Liver (tissue), 9 donors: Measurements from ENCODE around the gene NR6A1. TPM values are rescaled to one million over a fixed set of nuclear protein-coding genes. Genes with fewer than 3 reads are reported as not detected.

Source experiments
- DNase-seq: peaks from one replicate; pipeline ENCODE4 v3.0.0-alpha.2; 2017; ENCODE audit warnings: low spot score
- H3K27ac ChIP-seq, 2 donors: one replicate each; pipeline ENCODE4 v1.7.0; 2013; ENCODE audit warnings: inconsistent platforms in 2 of 2, low read length in 2 of 2, control low read depth in 1 of 2, low read depth in 1 of 2, mild to moderate bottlenecking in 1 of 2
- H3K27me3 ChIP-seq, 4 donors: one replicate each; pipeline versions ENCODE4 v1.6.1 to v1.7.0; 2013; ENCODE audit warnings: low read length in 3 of 4, inconsistent platforms in 1 of 4, mild to moderate bottlenecking in 1 of 4, moderate library complexity in 1 of 4; ENCODE audit not compliant: control insufficient read depth in 4 of 4, insufficient read depth in 4 of 4
- H3K36me3 ChIP-seq, 4 donors: one replicate each; pipeline versions ENCODE4 v1.6.1 to v1.7.0; 2013; ENCODE audit warnings: low read length in 3 of 4, mild to moderate bottlenecking in 3 of 4, low read depth in 1 of 4, moderate library complexity in 1 of 4; ENCODE audit not compliant: control insufficient read depth in 4 of 4, insufficient read depth in 3 of 4
- H3K4me1 ChIP-seq, 4 donors: one replicate each; pipeline versions ENCODE4 v1.6.1 to v1.7.0; 2013; ENCODE audit warnings: low read length in 3 of 4, mild to moderate bottlenecking in 3 of 4, moderate library complexity in 1 of 4; ENCODE audit not compliant: control insufficient read depth in 4 of 4, insufficient read depth in 4 of 4
- H3K4me3 ChIP-seq, 3 donors: one replicate each; pipeline versions ENCODE4 v1.6.1 to v1.7.0; 2013; ENCODE audit warnings: low read length in 3 of 3, control low read depth in 1 of 3, low read depth in 1 of 3, mild to moderate bottlenecking in 1 of 3
- H3K9ac ChIP-seq, 2 donors: one replicate each; pipeline ENCODE4 v1.7.0; 2013; ENCODE audit warnings: low read length in 2 of 2, mild to moderate bottlenecking in 2 of 2, moderate library complexity in 2 of 2, control low read depth in 1 of 2, low read depth in 1 of 2
- H3K9me3 ChIP-seq, 4 donors: one replicate each; pipeline versions ENCODE4 v1.6.1 to v1.7.0; 2013; ENCODE audit warnings: low read length in 3 of 4; ENCODE audit not compliant: control insufficient read depth in 4 of 4
- ATF3 ChIP-seq: IDR thresholded peaks from 2 replicates; pipeline ENCODE4 v1.6.1; 2016; ENCODE audit warnings: antibody characterized with exemption
- EGR1 ChIP-seq, 2 donors: IDR thresholded peaks; 2 replicates each; pipeline ENCODE4 v1.6.1; 2016 to 2018; ENCODE audit warnings: antibody characterized with exemption in 2 of 2, low read depth in 2 of 2
- FOXA1 ChIP-seq: IDR thresholded peaks from 2 replicates; pipeline ENCODE4 v1.6.1; 2016; ENCODE audit warnings: antibody characterized with exemption
- FOXA2 ChIP-seq: IDR thresholded peaks from 2 replicates; pipeline ENCODE4 v1.6.1; 2016; ENCODE audit warnings: antibody characterized with exemption
- GABPA ChIP-seq, 2 donors: IDR thresholded peaks in 1 of 2; conservative IDR thresholded peaks in 1 of 2; 2 replicates each; pipeline ENCODE4 v1.6.1; 2016; ENCODE audit warnings: antibody characterized with exemption in 2 of 2, mild to moderate bottlenecking in 1 of 2, moderate library complexity in 1 of 2
- HNF4G ChIP-seq: IDR thresholded peaks from 2 replicates; pipeline ENCODE4 v1.6.1; 2016; ENCODE audit warnings: antibody characterized with exemption
- NR2F2 ChIP-seq: IDR thresholded peaks from 2 replicates; pipeline ENCODE4 v1.6.1; 2016; ENCODE audit warnings: antibody characterized with exemption
- RAD21 ChIP-seq, 2 donors: IDR thresholded peaks; 2 replicates each; pipeline ENCODE4 v1.6.1; 2016; ENCODE audit warnings: antibody characterized with exemption in 2 of 2, mild to moderate bottlenecking in 2 of 2
- SP1 ChIP-seq: IDR thresholded peaks from 2 replicates; pipeline ENCODE4 v1.6.1; 2018; ENCODE audit warnings: antibody characterized with exemption, mild to moderate bottlenecking
- YY1 ChIP-seq: IDR thresholded peaks from 2 replicates; pipeline ENCODE4 v1.6.1; 2016; ENCODE audit warnings: antibody characterized with exemption, mild to moderate bottlenecking
- ZBTB33 ChIP-seq: IDR thresholded peaks from 2 replicates; pipeline ENCODE4 v1.6.1; 2016; ENCODE audit warnings: antibody characterized with exemption
- WGBS: extraction: QIAGEN DNeasy Blood & Tissue Kit; methylation state at CpG from one replicate; pipeline ENCODE4 v1.1.7; 2013; 5-methylcytosine and 5-hydroxymethylcytosine counted together
- polyA plus RNA-seq, 2 donors: library from polyadenylated mRNA; stranded (reverse) in 1 of 2; unstranded in 1 of 2; fragments of 200-250 nt in 1 of 2; fragments of >200 nt in 1 of 2; fragmentation: Nextera tagmentation in 1 of 2; extraction: Ambion mirVana in 1 of 2; gene quantifications; one replicate each; pipeline versions ENCODE4 v1.2.1 to v1.2.3, GENCODE V29; 2013 to 2015
- total RNA-seq, 2 donors: library from RNA; depleted of rRNA; stranded (reverse); fragments of >200 nt; gene quantifications; one replicate each; pipeline ENCODE4 v1.2.3, GENCODE V29; 2014
- TF ChIP-seq, protein P1 (sequence below): IDR thresholded peaks from 2 replicates; pipeline ENCODE4 v1.6.1; 2016; ENCODE audit warnings: antibody characterized with exemption, mild to moderate bottlenecking
- TF ChIP-seq, protein P2 (sequence below): fragments of 150-350 bp; IDR thresholded peaks from 2 replicates; pipeline ENCODE4 v1.5.1; 2017; ENCODE audit warnings: improper control_type of control experiment, low read depth, low read length; ENCODE audit not compliant: missing input control
- donor health status: healthy.
- donor health status: healthy.
- donor health status: healthy.
- donor health status: healthy.
- donor health status: healthy.

NR6A1 gene
- total and polyA plus RNA-seq, 4 donors, result 0.72 to 6.1 (median 2.1) TPM

- H3K4me1 ChIP-seq, result no peaks in the 10 kb centered on the region
- H3K9me3 ChIP-seq, result no peaks in the 10 kb centered on the region
- H3K9ac ChIP-seq, result no peak overlapping the region
- no peaks in the 10 kb centered on the region for H3K27me3 ChIP-seq
- DNase-seq, result no peak
- no peak overlapping the region for H3K27ac ChIP-seq
- no peaks in the 10 kb centered on the region for H3K36me3 ChIP-seq
- H3K4me3 ChIP-seq, result no peak overlapping the region
- 87% methylated on average over 13 of the region's 13 CpGs for WGBS
- no peak for TF ChIP-seq ATF3
- no peak for TF ChIP-seq FOXA1
- TF ChIP-seq EGR1 (IDR thresholded peaks at IDR 0.05; ENCODE audit: low read depth in 2 of 2), result no peak
- no peak for TF ChIP-seq NR2F2
- TF ChIP-seq, protein P1, sequence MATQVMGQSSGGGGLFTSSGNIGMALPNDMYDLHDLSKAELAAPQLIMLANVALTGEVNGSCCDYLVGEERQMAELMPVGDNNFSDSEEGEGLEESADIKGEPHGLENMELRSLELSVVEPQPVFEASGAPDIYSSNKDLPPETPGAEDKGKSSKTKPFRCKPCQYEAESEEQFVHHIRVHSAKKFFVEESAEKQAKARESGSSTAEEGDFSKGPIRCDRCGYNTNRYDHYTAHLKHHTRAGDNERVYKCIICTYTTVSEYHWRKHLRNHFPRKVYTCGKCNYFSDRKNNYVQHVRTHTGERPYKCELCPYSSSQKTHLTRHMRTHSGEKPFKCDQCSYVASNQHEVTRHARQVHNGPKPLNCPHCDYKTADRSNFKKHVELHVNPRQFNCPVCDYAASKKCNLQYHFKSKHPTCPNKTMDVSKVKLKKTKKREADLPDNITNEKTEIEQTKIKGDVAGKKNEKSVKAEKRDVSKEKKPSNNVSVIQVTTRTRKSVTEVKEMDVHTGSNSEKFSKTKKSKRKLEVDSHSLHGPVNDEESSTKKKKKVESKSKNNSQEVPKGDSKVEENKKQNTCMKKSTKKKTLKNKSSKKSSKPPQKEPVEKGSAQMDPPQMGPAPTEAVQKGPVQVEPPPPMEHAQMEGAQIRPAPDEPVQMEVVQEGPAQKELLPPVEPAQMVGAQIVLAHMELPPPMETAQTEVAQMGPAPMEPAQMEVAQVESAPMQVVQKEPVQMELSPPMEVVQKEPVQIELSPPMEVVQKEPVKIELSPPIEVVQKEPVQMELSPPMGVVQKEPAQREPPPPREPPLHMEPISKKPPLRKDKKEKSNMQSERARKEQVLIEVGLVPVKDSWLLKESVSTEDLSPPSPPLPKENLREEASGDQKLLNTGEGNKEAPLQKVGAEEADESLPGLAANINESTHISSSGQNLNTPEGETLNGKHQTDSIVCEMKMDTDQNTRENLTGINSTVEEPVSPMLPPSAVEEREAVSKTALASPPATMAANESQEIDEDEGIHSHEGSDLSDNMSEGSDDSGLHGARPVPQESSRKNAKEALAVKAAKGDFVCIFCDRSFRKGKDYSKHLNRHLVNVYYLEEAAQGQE, result no peak
- TF ChIP-seq HNF4G, result no peak
- TF ChIP-seq RAD21 (IDR thresholded peaks at IDR 0.05), result no peak
- no peak for TF ChIP-seq FOXA2
- TF ChIP-seq ZBTB33, result no peak
- no peak for TF ChIP-seq YY1
Measured at GRCh38 chr9:124799274-124800006, 28.3 kb upstream of the NR6A1 start.

- H3K4me1 ChIP-seq, result no peaks in the 10 kb centered on the region
- no peak for DNase-seq
- H3K27ac ChIP-seq, result no peak overlapping the region
- no peak overlapping the region for H3K9ac ChIP-seq
- TF ChIP-seq GABPA (IDR thresholded peaks at IDR 0.05 in 1 of 2, conservative IDR thresholded peaks at IDR 0.05 in 1 of 2) (no peak), FOXA1 (no peak), ATF3 (no peak), SP1 (no peak)
- TF ChIP-seq, protein P2, sequence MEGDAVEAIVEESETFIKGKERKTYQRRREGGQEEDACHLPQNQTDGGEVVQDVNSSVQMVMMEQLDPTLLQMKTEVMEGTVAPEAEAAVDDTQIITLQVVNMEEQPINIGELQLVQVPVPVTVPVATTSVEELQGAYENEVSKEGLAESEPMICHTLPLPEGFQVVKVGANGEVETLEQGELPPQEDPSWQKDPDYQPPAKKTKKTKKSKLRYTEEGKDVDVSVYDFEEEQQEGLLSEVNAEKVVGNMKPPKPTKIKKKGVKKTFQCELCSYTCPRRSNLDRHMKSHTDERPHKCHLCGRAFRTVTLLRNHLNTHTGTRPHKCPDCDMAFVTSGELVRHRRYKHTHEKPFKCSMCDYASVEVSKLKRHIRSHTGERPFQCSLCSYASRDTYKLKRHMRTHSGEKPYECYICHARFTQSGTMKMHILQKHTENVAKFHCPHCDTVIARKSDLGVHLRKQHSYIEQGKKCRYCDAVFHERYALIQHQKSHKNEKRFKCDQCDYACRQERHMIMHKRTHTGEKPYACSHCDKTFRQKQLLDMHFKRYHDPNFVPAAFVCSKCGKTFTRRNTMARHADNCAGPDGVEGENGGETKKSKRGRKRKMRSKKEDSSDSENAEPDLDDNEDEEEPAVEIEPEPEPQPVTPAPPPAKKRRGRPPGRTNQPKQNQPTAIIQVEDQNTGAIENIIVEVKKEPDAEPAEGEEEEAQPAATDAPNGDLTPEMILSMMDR, result no peak
- no peaks in the 10 kb centered on the region for H3K36me3 ChIP-seq
- H3K9me3 ChIP-seq, result no peaks in the 10 kb centered on the region
- no peaks in the 10 kb centered on the region for H3K27me3 ChIP-seq
- H3K4me3 ChIP-seq, result no peak overlapping the region
- 89% methylated on average over 10 of the region's 10 CpGs for WGBS
Measured at GRCh38 chr9:124797343-124798103, 26.4 kb upstream of the NR6A1 start.
